ENCODE results near the gene GLDC.
"Not testable (repeated sequence)": the region's sequence is repeated elsewhere in the genome, so short reads cannot be mapped to it uniquely, and the experiment has no call there.

Gene GLDC

DNA sequence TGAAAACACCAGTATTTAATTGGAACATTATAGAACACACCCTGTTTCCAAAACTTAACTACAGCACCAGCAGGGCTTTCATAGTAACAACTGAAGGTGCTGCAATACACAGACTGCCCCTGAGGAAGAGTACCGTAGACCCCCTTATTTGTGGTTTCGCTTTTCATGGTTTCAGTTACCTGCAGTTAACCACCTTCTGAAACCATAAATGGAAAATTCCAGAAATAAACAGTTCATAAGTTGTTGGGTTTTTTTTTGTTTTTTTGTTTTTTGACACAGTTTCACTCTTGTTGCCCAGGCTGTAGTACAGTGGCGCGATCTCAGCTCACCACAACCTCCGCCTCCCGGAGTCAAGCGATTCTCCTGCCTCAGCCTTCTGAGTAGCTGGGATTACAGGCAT is 9.5 kb upstream of the GLDC start:
- Histone ChIP-seq H3K4me1 (ENCODE audit: low read length) (peaks cover 18% of the 10 kb centered on the region), H3K27me3 (ENCODE audit: low read depth, low read length) (peaks cover 12% of the 10 kb centered on the region; the same call in 1 of the 2 replicates), H3K4me2 (ENCODE audit: low read length) (peak overlapping the region; percentile 37; the same call in 1 of the 2 replicates), H3K79me2 (ENCODE audit: low read length) (no peaks in the 10 kb centered on the region), H3K9me3 (ENCODE audit: insufficient read depth, low read length) (no peaks in the 10 kb centered on the region), H2AFZ (ENCODE audit: low read depth, low read length) (no peak overlapping the region), H3K36me3 (replicated peaks; ENCODE audit: low read depth, low read length) (peaks cover 4% of the 10 kb centered on the region), H3K4me3 (ENCODE audit: low read length) (peak overlapping the region; percentile 55), H4K20me1 (ENCODE audit: insufficient read depth, low read length) (no peaks in the 10 kb centered on the region), H3K9ac (ENCODE audit: low read length) (0 out of 2 replicates have a peak overlapping the region, but pooled peaks have one; percentile 2), H3K27ac (ENCODE audit: low read length) (no peak overlapping the region)
- TF ChIP-seq CTCF (IDR thresholded peaks at IDR 0.05; ENCODE audit: low read depth, low read length) (no peak), EZH2phosphoT487 (IDR thresholded peaks at IDR 0.05; ENCODE audit: low read depth) (no peak)

DNA sequence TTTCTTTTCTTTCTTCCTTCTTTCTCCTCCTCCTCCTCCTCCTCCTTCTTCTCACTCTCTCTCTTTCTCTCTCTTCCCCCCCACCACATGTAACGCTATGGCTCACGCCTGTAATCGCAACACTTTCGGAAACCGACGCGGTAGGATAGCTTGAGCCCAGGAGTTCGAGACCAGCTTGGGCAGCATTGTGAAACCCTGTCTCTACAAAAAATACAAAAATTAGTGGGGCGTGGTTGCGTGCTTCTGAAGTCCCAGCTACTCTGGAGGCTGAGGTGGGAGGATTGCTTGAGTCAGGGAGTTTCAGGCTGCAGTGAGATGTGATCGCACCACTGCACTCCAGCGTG is 736 bp upstream of the GLDC start:
- Histone ChIP-seq H3K27ac (ENCODE audit: low read length) (no peak overlapping the region), H3K36me3 (replicated peaks; ENCODE audit: low read depth, low read length) (no peaks in the 10 kb centered on the region), H4K20me1 (ENCODE audit: insufficient read depth, low read length) (no peaks in the 10 kb centered on the region), H3K9ac (ENCODE audit: low read length) (peak overlapping the region; percentile 73), H3K27me3 (ENCODE audit: low read depth, low read length) (peaks cover 35% of the 10 kb centered on the region), H3K9me3 (ENCODE audit: insufficient read depth, low read length) (no peaks in the 10 kb centered on the region), H2AFZ (ENCODE audit: low read depth, low read length) (peak overlapping the region; percentile 87; the same call in 1 of the 2 replicates), H3K79me2 (ENCODE audit: low read length) (no peaks in the 10 kb centered on the region), H3K4me2 (ENCODE audit: low read length) (peak overlapping the region; percentile 99), H3K4me3 (ENCODE audit: low read length) (peak overlapping the region; percentile 89), H3K4me1 (ENCODE audit: low read length) (peaks cover 7% of the 10 kb centered on the region)
- no peak for TF ChIP-seq CTCF (IDR thresholded peaks at IDR 0.05; ENCODE audit: low read depth, low read length)
- no peak for TF ChIP-seq EZH2phosphoT487 (IDR thresholded peaks at IDR 0.05; ENCODE audit: low read depth)

DNA sequence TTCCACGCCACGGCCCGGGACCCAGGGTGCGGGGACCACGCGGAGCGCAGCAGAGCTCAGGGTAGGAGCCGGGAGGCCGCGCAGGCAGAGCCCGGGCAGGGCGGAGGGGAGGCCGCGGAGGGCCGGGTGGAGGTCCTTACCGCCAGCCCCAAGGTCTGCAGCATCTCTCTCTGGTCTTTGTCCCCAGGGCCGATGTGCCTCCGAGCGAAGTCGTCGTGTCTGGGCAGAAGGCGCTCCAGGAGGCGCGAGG is 499 bp downstream of the GLDC start:
- H3K4me2 ChIP-seq (ENCODE audit: low read length); H3K27ac ChIP-seq (ENCODE audit: low read length); H3K9me3 ChIP-seq (ENCODE audit: insufficient read depth, low read length); H3K9ac ChIP-seq (ENCODE audit: low read length); H3K4me3 ChIP-seq (ENCODE audit: low read length); H3K4me1 ChIP-seq (ENCODE audit: low read length); H3K36me3 ChIP-seq (replicated peaks; ENCODE audit: low read depth, low read length); H3K79me2 ChIP-seq (ENCODE audit: low read length); H4K20me1 ChIP-seq (ENCODE audit: insufficient read depth, low read length); H2AFZ ChIP-seq (ENCODE audit: low read depth, low read length): not testable (repeated sequence)
- peaks cover 41% of the 10 kb centered on the region for H3K27me3 ChIP-seq (ENCODE audit: low read depth, low read length)

- Histone ChIP-seq H3K79me2 (ENCODE audit: low read length) (no peaks in the 10 kb centered on the region), H2AFZ (ENCODE audit: low read depth, low read length) (no peak overlapping the region), H3K4me3 (ENCODE audit: low read length) (no peak overlapping the region), H4K20me1 (ENCODE audit: insufficient read depth, low read length) (no peaks in the 10 kb centered on the region), H3K4me1 (ENCODE audit: low read length) (peaks cover 7% of the 10 kb centered on the region), H3K27ac (ENCODE audit: low read length) (no peak overlapping the region), H3K4me2 (ENCODE audit: low read length) (no peak overlapping the region), H3K36me3 (replicated peaks; ENCODE audit: low read depth, low read length) (no peaks in the 10 kb centered on the region), H3K9ac (ENCODE audit: low read length) (no peak overlapping the region), H3K9me3 (ENCODE audit: insufficient read depth, low read length) (no peaks in the 10 kb centered on the region), H3K27me3 (ENCODE audit: low read depth, low read length) (peaks cover 45% of the 10 kb centered on the region)
- TF ChIP-seq EZH2phosphoT487 (IDR thresholded peaks at IDR 0.05; ENCODE audit: low read depth): no peak
- TF ChIP-seq CTCF (IDR thresholded peaks at IDR 0.05; ENCODE audit: low read depth, low read length): no peak
Measured at GRCh38 chr9:6644346-6645104, 1.0 kb downstream of the GLDC start.

Data from OCI-LY3 (cell line).